ENCODE measurements around the gene C5orf63.
A peak's percentile ranks its signal among the peaks of the same experiment; 100 is the strongest.
"Not testable (repeated sequence)": the region's sequence is repeated elsewhere in the genome, so short reads cannot be mapped to it uniquely, and the experiment has no call there.

C5orf63 gene

GRCh38 chr5:127070243-127070642 is 3.1 kb downstream of the C5orf63 start:
- DNase-seq: no peak

GRCh38 chr5:127068493-127069214 is 4.6 kb downstream of the C5orf63 start:
- no peak for DNase-seq

GRCh38 chr5:127066721-127067120 is 6.6 kb downstream of the C5orf63 start:
- no peak for DNase-seq

GRCh38 chr5:127064253-127064840 is 9.0 kb downstream of the C5orf63 start:
- DNase-seq: no peak

- DNase-seq: no peak
These were observed 9.9 kb downstream of the C5orf63 start for GRCh38 chr5:127063257-127063913.

GRCh38 chr5:127061956-127062355 is 11.3 kb downstream of the C5orf63 start:
- no peak for DNase-seq

- no peak for DNase-seq
These were observed 11.8 kb downstream of the C5orf63 start for GRCh38 chr5:127061537-127061936.

- no peak for DNase-seq
These were observed 12.8 kb downstream of the C5orf63 start for GRCh38 chr5:127060470-127060985.

- DNase-seq: no peak
These were observed 16.4 kb downstream of the C5orf63 start for GRCh38 chr5:127056896-127057295.

- DNase-seq: no peak
These were observed 17.2 kb downstream of the C5orf63 start for GRCh38 chr5:127055880-127056653.

GRCh38 chr5:127053551-127053950 is 19.8 kb downstream of the C5orf63 start:
- not testable (repeated sequence) for DNase-seq

GRCh38 chr5:127053049-127053448 is 20.3 kb downstream of the C5orf63 start:
- DNase-seq: no peak

- DNase-seq: no peak
These were observed 21.7 kb downstream of the C5orf63 start for GRCh38 chr5:127051591-127051990.

- no peak for DNase-seq
These were observed 26.8 kb downstream of the C5orf63 start for GRCh38 chr5:127046343-127047072.

GRCh38 chr5:127042593-127042992 is 30.7 kb downstream of the C5orf63 start:
- DNase-seq: peak; percentile 3

GRCh38 chr5:127041571-127041970 is 31.7 kb downstream of the C5orf63 start:
- peak; percentile 1 for DNase-seq

- DNase-seq: no peak
These were observed 32.3 kb downstream of the C5orf63 start for GRCh38 chr5:127040796-127041520.

GRCh38 chr5:127038550-127038949 is 34.8 kb downstream of the C5orf63 start:
- no peak for DNase-seq

GRCh38 chr5:127031863-127032232 is 41.5 kb downstream of the C5orf63 start:
- DNase-seq: peak; percentile 2

GRCh38 chr5:127031147-127031862 is 42.0 kb downstream of the C5orf63 start:
- no peak for DNase-seq

All from OCI-M1 (cell line).